HG02840 (cell line): Measurements from ENCODE around the gene LRRC75A.
"Not testable (repeated sequence)": the region's sequence is repeated elsewhere in the genome, so short reads cannot be mapped to it uniquely, and the experiment has no call there.

Experiments
- ATAC-seq: cut with Tn5 transposase; IDR thresholded peaks from one replicate; pipeline ENCODE4 v1.9.1; 2021; ENCODE audit warnings: mild to moderate bottlenecking, moderate library complexity, moderate number of reproducible peaks; ENCODE audit not compliant: unreplicated experiment, low FRiP score

Gene LRRC75A

GRCh38 chr17:16415031-16415924 is 76.7 kb downstream of the LRRC75A start, which contains the start of gene TRPV2:
Gene TRPV2 (plus strand): TSS chr17:16415571. CDS start chr17:16417669, 2,098 bp downstream.
- no peak for ATAC-seq

DNA sequence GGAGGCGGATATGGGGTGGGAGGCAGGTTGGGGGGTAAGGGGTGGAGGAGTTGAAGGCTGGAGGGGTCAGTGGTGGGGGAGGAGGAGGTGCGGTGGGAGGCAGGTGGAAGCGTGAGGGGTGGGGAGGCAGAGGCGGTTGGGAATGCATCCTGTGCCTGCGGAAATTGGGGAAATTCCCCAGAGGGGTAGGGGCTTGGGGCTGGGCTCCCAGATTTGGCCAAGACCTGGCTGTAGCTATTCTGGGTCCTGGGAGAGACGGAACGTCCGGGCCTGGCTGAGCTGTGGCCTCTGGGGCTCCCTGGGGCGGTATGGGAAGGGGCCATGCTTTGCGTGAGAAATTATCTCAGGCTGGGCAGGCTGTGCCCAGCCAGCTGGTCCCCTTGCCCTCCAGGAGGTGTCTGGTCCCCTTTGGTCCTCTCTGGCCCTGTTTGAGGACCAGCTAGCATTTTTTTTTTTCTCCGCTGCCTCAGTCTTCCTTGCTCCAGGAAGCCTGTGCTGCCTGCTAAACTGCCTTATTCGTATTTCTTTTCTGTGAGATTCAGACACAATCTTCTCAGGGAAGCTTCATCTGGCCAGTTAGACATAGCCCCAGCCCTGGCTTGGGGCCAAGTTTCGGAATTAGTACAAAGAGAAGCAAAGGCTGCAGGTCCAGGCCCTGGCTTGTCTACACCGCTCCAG is 83.9 kb downstream of the LRRC75A start:
- no peak for ATAC-seq

- no peak for ATAC-seq
These were observed 85.0 kb downstream of the LRRC75A start for GRCh38 chr17:16406742-16407674.

DNA sequence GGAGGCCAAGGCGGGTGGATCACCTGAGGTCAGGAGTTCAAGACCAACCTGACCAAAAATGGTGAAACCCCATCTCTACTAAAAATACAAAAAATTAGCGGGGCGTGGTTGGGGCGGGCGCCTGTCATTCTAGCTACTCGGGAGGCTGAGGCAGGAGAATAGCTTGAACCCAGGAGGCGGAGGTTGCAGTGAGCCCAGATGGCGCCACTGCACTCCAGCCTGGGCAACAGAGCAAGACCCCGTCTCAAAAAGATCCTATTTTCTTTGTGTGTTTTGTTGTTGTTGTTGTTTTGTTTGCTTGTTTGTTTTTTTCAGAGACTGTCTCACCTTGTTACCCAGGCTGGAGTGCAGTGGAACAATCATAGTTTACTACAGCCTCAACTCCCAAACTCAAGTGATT is 88.1 kb downstream of the LRRC75A start:
- ATAC-seq = not testable (repeated sequence)

DNA sequence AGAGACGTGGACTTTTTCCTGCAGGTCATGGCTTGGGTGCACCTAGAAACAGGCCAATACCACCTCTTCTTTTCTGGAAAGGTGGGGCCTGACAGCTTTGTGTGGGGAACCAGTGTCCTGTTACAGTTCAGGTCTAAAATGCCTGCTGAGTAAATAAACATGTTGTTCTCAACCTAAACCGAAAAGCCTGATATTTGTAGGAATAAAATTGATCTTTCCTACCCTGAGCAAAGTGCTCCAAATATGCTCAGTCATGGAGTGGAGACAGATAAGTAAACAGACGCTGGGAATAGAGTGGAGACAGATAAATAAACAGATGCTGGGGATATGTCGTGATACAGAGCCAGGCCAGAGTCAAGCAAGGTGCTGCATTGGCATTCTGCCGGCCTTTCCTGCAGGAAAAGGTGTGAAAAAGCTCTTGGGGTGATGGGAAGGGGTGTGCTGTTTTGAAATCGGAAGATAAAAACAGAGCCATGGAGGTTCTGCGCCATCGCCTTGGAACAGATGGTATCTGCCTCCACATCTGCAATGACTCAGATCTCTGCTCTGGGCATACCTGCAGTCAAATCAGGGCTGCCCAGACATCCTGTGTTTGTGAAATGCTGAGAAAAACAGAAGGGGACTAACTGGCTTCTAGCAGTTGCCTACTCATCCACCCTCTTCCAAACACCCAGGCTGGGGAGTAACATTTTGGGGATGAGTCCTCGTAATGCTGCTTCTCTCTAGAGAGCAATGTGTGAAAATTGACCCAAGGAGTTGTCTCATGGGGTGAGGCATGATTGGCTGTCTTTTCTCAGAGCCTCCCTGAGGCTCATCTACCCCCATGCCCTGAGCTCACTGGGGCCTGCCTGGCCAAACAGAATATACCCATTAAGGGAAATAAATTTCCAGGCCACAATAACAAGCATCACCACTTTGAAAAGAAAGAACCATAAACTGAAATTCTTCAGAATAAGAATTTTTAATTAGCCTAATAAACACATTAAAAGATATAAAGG is 93.4 kb downstream of the LRRC75A start:
- no peak for ATAC-seq

GRCh38 chr17:16396693-16397092 is 95.3 kb downstream of the LRRC75A start:
- not testable (repeated sequence) for ATAC-seq

DNA sequence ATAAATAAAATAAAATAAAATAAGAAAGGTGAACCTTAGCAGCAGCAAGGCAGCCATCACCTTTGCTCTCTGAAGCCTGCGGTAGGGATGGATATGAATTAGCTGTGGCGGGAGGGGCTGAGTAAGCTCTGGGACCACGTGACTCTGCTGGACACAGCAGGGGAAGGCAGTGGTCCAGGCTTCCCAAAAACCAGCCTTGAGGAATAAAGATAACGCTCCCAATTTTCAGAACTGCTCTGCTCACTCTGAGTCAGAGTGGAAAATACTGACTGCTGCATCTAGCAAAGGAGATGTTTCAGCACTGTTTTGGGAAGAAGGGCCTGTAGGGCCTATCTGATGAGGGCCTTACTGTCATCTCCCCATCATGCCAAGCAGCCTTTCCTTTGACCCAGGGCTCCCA is 96.1 kb downstream of the LRRC75A start:
- ATAC-seq = not testable (repeated sequence)

DNA sequence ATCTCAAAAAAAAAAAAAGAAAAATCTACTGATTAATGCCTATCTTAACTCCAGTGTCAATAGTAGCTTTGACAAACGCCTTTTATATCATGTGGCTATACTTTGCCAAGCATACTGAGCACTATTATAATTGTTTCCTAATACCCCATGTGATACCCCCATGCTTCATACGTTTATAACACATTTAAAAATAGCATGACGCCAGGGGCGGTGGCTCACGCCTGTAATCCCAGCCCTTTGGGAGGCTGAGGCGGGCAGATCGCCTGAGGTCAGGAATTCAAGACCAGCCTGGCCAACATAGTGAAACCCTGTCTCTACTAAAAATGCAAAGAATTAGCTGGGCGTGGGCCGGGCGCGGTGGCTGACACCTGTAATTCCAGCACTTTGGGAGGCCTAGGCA is 99.5 kb downstream of the LRRC75A start:
- ATAC-seq = not testable (repeated sequence)
